ENCODE data around the gene EXOC3L2.

- TF ChIP-seq POLR2A (IDR thresholded peaks at IDR 0.05) (no peak), CTCF (IDR thresholded peaks at IDR 0.05 in 8 of 11, conservative IDR thresholded peaks at IDR 0.05 in 3 of 11) (no peak), POLR2AphosphoS5 (IDR thresholded peaks at IDR 0.05) (no peak)
Measured at GRCh38 chr19:45169602-45170001, 75.6 kb downstream of the EXOC3L2 start.

All from spleen (tissue), 7 donors.